Measurements from ENCODE around the gene PDRG1. TPM values are rescaled to one million over a fixed set of nuclear protein-coding genes. Genes with fewer than 3 reads are reported as not detected.
A peak's percentile ranks its signal among the peaks of the same experiment; 100 is the strongest.

PDRG1 gene
- total RNA-seq, 2 donors from 2014 or later, result 13.1 to 19.3 TPM

GRCh38 chr20:31954500-31954899, 2.7 kb upstream of the PDRG1 start:
- H3K4me1 Mint-ChIP-seq (ENCODE audit: low read depth), result peaks cover 27% of the 10 kb centered on the region
- H3K27me3 Mint-ChIP-seq (ENCODE audit: low read depth), result peaks cover 17% of the 10 kb centered on the region
- no peak overlapping the region for H3K4me3 Mint-ChIP-seq
- H3K27ac Mint-ChIP-seq, result peak overlapping the region; percentile 39
- H3K9me3 Mint-ChIP-seq, result no peaks in the 10 kb centered on the region
- DNase-seq, result no peak
- ATAC-seq (replicated peaks in 1 of 2), result no peak
- peaks cover 3 to 5% of the 10 kb centered on the region in 2 donors for H3K36me3 Mint-ChIP-seq (ENCODE audit: insufficient read depth in 2 of 2)

DNA sequence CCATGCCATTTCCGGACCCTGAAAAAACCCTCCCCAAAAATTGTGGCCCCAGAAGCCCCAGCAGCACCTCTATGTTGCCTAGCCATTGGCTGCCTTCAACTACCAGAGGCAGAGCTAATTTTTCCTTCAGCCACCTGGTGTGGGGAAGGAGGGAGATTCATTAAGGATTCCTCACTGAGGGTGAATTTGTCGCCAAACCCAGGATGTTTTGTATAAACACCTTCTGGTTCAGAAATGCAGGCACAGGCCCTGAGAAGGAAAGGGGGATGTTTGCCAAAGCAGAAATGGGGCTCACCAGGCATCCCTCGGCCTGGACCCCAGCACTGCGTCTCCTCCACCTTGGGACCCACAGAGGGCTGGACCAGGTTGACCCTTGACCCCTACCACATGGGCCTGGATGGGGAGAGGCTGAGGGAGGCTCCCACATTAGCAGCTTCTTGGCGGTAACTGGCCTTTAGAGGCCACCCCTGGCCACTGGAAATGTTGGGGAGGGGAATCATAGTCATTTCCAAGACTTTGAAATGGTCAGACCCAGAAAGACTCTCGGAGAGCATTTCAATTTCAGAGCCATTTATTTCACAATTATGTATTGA, 1.8 kb upstream of the PDRG1 start:
- Mint-ChIP-seq H3K36me3 (ENCODE audit: insufficient read depth in 2 of 2) (peaks cover 8 to 10% of the 10 kb centered on the region in 2 donors), H3K9me3 (peaks cover 0 to 2% of the 10 kb centered on the region in 2 donors), H3K4me1 (ENCODE audit: low read depth) (peaks cover 35% of the 10 kb centered on the region), H3K4me3 (no peak overlapping the region), H3K27me3 (ENCODE audit: low read depth) (peaks cover 10% of the 10 kb centered on the region), H3K27ac (no peak overlapping the region)
- DNase-seq (no peak), ATAC-seq (replicated peaks in 1 of 2) (no peak)

- H3K27ac Mint-ChIP-seq, result peak overlapping the region; percentile 97
- peaks cover 37% of the 10 kb centered on the region for H3K4me1 Mint-ChIP-seq (ENCODE audit: low read depth)
- H3K9me3 Mint-ChIP-seq, result peaks cover 0 to 2% of the 10 kb centered on the region in 2 donors
- H3K4me3 Mint-ChIP-seq, result peak overlapping the region; percentile 92 to 98
- peaks cover 12 to 23% of the 10 kb centered on the region in 2 donors for H3K36me3 Mint-ChIP-seq (ENCODE audit: insufficient read depth in 2 of 2)
- no peak for DNase-seq
- peaks cover 6% of the 10 kb centered on the region for H3K27me3 Mint-ChIP-seq (ENCODE audit: low read depth)
- no peak for ATAC-seq (replicated peaks in 1 of 2)
Measured at GRCh38 chr20:31951203-31951529, 680 bp downstream of the PDRG1 start.

- no peak overlapping the region for H3K27ac Mint-ChIP-seq
- H3K9me3 Mint-ChIP-seq, result peaks cover 0 to 2% of the 10 kb centered on the region in 2 donors
- H3K36me3 Mint-ChIP-seq (ENCODE audit: insufficient read depth in 2 of 2), result peaks cover 14 to 25% of the 10 kb centered on the region in 2 donors
- no peaks in the 10 kb centered on the region for H3K27me3 Mint-ChIP-seq (ENCODE audit: low read depth)
- ATAC-seq (replicated peaks in 1 of 2) (no peak), DNase-seq (no peak)
- peaks cover 37% of the 10 kb centered on the region for H3K4me1 Mint-ChIP-seq (ENCODE audit: low read depth)
- H3K4me3 Mint-ChIP-seq, result peak overlapping the region; percentile 92 to 98
Measured at GRCh38 chr20:31949877-31950646, 1.8 kb downstream of the PDRG1 start.

- Mint-ChIP-seq H3K36me3 (ENCODE audit: insufficient read depth in 2 of 2) (peaks cover 14 to 25% of the 10 kb centered on the region in 2 donors), H3K27ac (no peak overlapping the region), H3K27me3 (ENCODE audit: low read depth) (no peaks in the 10 kb centered on the region), H3K9me3 (peaks cover 0 to 2% of the 10 kb centered on the region in 2 donors), H3K4me3 (no peak overlapping the region), H3K4me1 (ENCODE audit: low read depth) (peaks cover 37% of the 10 kb centered on the region)
- DNase-seq, result no peak
- ATAC-seq (replicated peaks in 1 of 2), result no peak
Measured at GRCh38 chr20:31948008-31948407, 3.8 kb downstream of the PDRG1 start.

DNA sequence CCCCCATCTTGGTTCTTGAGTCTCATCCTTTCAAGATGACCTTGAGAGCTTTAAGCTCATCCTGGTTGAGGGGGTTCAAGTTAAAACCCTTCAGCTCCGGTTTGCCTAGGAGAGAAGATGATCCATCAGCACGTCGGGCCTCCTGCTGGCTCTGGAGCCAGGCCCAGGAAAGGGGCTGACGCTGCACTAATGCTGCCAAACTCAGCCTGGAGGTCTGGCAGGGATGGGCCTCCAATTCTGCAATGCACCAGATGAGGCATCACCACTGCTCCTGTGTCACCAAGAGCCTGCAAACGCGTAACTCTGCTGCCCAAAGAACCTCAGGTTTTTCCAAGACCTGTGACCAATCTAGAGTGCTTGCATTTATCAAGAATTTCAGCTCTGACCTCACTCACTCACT, 6.1 kb downstream of the PDRG1 start:
- no peak for DNase-seq
- Mint-ChIP-seq H3K36me3 (ENCODE audit: insufficient read depth in 2 of 2) (peaks cover 12 to 23% of the 10 kb centered on the region in 2 donors), H3K27me3 (ENCODE audit: low read depth) (no peaks in the 10 kb centered on the region), H3K4me3 (no peak overlapping the region), H3K4me1 (ENCODE audit: low read depth) (peaks cover 22% of the 10 kb centered on the region), H3K27ac (no peak overlapping the region), H3K9me3 (peaks cover 0 to 2% of the 10 kb centered on the region in 2 donors)
- ATAC-seq (replicated peaks in 1 of 2), result no peak

- H3K4me3 Mint-ChIP-seq, result no peak overlapping the region
- no peak for ATAC-seq (replicated peaks in 1 of 2)
- no peaks in the 10 kb centered on the region for H3K27me3 Mint-ChIP-seq (ENCODE audit: low read depth)
- no peak overlapping the region for H3K27ac Mint-ChIP-seq
- peaks cover 18% of the 10 kb centered on the region for H3K4me1 Mint-ChIP-seq (ENCODE audit: low read depth)
- DNase-seq, result no peak
- peaks cover 0 to 2% of the 10 kb centered on the region in 2 donors for H3K9me3 Mint-ChIP-seq
- H3K36me3 Mint-ChIP-seq (ENCODE audit: insufficient read depth in 2 of 2), result peaks cover 11 to 23% of the 10 kb centered on the region in 2 donors
Measured at GRCh38 chr20:31945319-31945718, 6.5 kb downstream of the PDRG1 start.

DNA sequence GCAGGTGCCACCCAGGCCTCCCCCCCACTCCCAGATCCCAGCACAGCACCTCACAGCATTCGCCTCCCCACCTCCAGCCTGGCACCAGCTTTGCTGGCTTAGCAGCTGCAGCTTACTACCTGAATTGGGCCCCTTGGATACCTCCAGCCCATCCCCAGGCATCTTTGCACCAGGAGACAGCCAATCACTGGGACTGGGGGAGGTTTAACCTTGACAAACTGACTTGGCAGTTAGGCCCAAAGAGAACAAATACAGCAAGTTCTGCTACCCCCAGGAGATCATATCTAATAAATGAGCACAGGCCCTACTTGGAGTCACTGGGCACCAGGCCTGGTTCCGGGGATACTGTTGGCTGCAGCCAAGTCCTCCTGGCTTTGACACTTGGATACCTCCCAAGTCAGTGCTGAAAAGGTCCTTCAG, 8.8 kb downstream of the PDRG1 start:
- H3K27me3 Mint-ChIP-seq (ENCODE audit: low read depth), result no peaks in the 10 kb centered on the region
- no peaks in the 10 kb centered on the region for H3K4me1 Mint-ChIP-seq (ENCODE audit: low read depth)
- no peak overlapping the region for H3K4me3 Mint-ChIP-seq
- no peak overlapping the region for H3K27ac Mint-ChIP-seq
- no peaks in the 10 kb centered on the region for H3K9me3 Mint-ChIP-seq
- peaks cover 4 to 9% of the 10 kb centered on the region in 2 donors for H3K36me3 Mint-ChIP-seq (ENCODE audit: insufficient read depth in 2 of 2)
- ATAC-seq (replicated peaks in 1 of 2), result no peak
- no peak for DNase-seq

GRCh38 chr20:31939661-31940060, 12.2 kb downstream of the PDRG1 start:
- no peak overlapping the region for H3K4me3 Mint-ChIP-seq
- H3K27ac Mint-ChIP-seq, result no peak overlapping the region
- H3K4me1 Mint-ChIP-seq (ENCODE audit: low read depth), result no peaks in the 10 kb centered on the region
- no peak for DNase-seq
- no peak for ATAC-seq (replicated peaks in 1 of 2)
- H3K9me3 Mint-ChIP-seq, result no peaks in the 10 kb centered on the region
- H3K36me3 Mint-ChIP-seq (ENCODE audit: insufficient read depth in 2 of 2), result no peaks in the 10 kb centered on the region
- no peaks in the 10 kb centered on the region for H3K27me3 Mint-ChIP-seq (ENCODE audit: low read depth)

DNA sequence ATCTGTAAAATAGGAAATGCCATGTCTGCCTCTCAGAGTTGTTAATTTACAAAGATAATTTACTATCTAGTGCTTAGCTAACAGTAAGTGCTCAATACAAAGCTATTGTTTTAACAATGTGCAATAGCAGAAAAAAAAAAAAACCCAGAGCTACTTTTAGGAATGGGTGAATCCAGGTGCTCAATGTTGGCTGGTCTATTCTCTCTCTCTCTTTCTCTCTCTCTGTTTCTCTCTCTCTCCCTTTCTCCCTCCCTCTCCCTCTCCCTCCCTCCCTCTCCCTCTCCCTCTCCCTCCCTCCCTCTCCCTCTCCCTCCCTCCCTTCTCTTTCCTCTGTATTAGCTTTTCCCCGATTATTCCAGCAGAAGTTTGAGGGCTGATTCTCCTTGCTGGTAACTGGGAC, 14.0 kb downstream of the PDRG1 start:
- Mint-ChIP-seq H3K4me3 (no peak overlapping the region), H3K9me3 (no peaks in the 10 kb centered on the region), H3K36me3 (ENCODE audit: insufficient read depth in 2 of 2) (no peaks in the 10 kb centered on the region), H3K27ac (no peak overlapping the region), H3K27me3 (ENCODE audit: low read depth) (no peaks in the 10 kb centered on the region), H3K4me1 (ENCODE audit: low read depth) (no peaks in the 10 kb centered on the region)
- no peak for DNase-seq
- ATAC-seq (replicated peaks in 1 of 2), result no peak

GRCh38 chr20:31936420-31936819, 15.4 kb downstream of the PDRG1 start:
- Mint-ChIP-seq H3K4me3 (no peak overlapping the region), H3K4me1 (ENCODE audit: low read depth) (no peaks in the 10 kb centered on the region), H3K9me3 (no peaks in the 10 kb centered on the region), H3K27ac (no peak overlapping the region), H3K27me3 (ENCODE audit: low read depth) (no peaks in the 10 kb centered on the region), H3K36me3 (ENCODE audit: insufficient read depth in 2 of 2) (no peaks in the 10 kb centered on the region)
- ATAC-seq (replicated peaks in 1 of 2), result no peak
- DNase-seq, result no peak

DNA sequence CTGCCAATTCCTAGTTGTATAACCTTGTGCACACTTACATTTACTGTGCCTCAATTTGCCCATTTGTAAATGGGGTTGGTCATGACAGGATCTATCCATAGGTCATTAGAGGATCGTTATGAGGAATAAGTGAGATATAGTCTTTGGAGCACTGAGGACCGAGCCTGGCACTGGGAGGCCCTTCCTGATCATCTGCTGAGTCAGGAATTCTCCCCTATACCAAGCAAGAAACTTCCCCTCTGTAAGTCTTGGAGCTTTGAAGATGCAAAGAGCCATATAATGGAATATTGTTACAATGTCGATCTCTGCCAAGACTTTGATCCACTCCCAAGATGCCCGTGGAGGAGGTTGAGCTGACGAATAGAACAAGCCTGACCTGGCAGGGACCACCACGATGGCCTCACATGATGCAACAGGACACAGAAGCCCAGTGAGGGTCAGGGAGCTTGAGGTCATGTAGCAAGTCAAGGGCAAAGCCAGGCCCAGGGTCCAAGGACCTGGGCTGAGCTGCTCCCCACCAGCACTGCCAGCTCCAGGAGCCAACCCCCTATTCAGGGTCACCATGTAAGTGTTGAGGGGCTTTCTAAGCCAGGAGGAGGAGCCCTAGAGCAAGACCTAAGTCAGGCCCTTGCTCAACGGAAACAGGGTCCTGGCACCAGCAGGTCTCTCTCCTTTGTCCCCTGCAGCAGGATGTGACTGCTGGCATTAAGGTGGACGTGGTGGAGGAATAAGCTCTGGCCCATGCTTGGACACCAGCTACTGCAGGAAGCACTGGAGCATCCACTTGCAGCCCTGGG, 16.7 kb downstream of the PDRG1 start:
- no peak for ATAC-seq (replicated peaks in 1 of 2)
- H3K9me3 Mint-ChIP-seq, result no peaks in the 10 kb centered on the region

GRCh38 chr20:31934491-31934890, 17.4 kb downstream of the PDRG1 start:
- Mint-ChIP-seq H3K9me3 (no peaks in the 10 kb centered on the region), H3K27ac (no peak overlapping the region), H3K4me1 (ENCODE audit: low read depth) (no peaks in the 10 kb centered on the region), H3K4me3 (no peak overlapping the region), H3K27me3 (ENCODE audit: low read depth) (no peaks in the 10 kb centered on the region), H3K36me3 (ENCODE audit: insufficient read depth in 2 of 2) (no peaks in the 10 kb centered on the region)
- ATAC-seq (replicated peaks in 1 of 2) (no peak), DNase-seq (no peak)

More for the DNA sequence above, 16.7 kb downstream of the PDRG1 start:
- Mint-ChIP-seq H3K4me3 (no peak overlapping the region), H3K27me3 (ENCODE audit: low read depth) (no peaks in the 10 kb centered on the region), H3K4me1 (ENCODE audit: low read depth) (no peaks in the 10 kb centered on the region), H3K27ac (no peak overlapping the region), H3K36me3 (ENCODE audit: insufficient read depth in 2 of 2) (no peaks in the 10 kb centered on the region)
- no peak for DNase-seq

Measured in activated T-cell treated with anti-CD3 and anti-CD28 coated beads, Interleukin-2, amount 50 U/mL, for 72 hours (primary cell).